HG02970 (cell line): ENCODE results near the gene STAT6.

Source experiments
- ATAC-seq: cut with Tn5 transposase; IDR thresholded peaks from one replicate; pipeline ENCODE4 v1.9.1; 2021; ENCODE audit warnings: mild to moderate bottlenecking, moderate library complexity, moderate number of reproducible peaks; ENCODE audit not compliant: unreplicated experiment, low FRiP score

The STAT6 gene

GRCh38 chr12:57103856-57104255 is 7.3 kb downstream of the STAT6 start:
- no peak for ATAC-seq

GRCh38 chr12:57101892-57102695 is 9.1 kb downstream of the STAT6 start:
- ATAC-seq: no peak

DNA sequence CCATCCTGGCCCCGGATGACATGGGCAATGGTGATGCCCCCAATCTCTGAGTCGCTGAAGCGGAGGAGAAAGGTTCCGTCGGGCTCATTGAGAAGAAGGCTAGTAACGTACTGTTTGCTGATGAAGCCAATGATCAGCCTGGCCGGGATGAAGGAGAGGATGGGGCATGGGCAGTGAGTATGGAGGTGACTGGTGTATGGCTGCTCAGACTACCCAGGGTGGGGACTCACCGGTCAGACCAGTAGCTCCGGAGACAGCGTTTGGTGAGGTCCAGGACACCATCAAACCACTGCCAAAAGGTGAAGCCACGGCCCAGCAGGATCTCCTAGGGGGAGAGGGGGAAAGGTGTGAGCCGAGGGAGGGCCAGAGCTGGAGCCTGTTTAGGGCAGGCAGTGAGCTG is 11.4 kb downstream of the STAT6 start:
- ATAC-seq: no peak

- no peak for ATAC-seq
Observed at GRCh38 chr12:57099047-57099714, 12.0 kb downstream of the STAT6 start.

- no peak for ATAC-seq
Observed at GRCh38 chr12:57098546-57098945, 12.6 kb downstream of the STAT6 start.

DNA sequence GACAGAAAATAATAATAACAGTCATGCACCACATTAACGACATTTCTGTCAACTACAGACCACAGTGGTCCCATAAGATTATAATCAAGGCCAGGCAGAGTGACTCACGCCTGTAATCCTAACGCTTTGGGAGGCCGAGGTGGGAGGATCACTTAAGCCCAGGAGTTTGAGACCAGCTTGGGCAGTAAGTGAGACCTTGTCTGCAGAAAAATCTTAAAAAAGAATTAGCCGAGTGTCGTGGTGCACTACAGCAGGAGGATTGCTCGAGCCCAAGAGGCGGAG is 13.7 kb downstream of the STAT6 start:
- ATAC-seq: no peak

- no peak for ATAC-seq
Observed at GRCh38 chr12:57096748-57097553, 14.2 kb downstream of the STAT6 start.

GRCh38 chr12:57096099-57096572 is 15.0 kb downstream of the STAT6 start:
- no peak for ATAC-seq

DNA sequence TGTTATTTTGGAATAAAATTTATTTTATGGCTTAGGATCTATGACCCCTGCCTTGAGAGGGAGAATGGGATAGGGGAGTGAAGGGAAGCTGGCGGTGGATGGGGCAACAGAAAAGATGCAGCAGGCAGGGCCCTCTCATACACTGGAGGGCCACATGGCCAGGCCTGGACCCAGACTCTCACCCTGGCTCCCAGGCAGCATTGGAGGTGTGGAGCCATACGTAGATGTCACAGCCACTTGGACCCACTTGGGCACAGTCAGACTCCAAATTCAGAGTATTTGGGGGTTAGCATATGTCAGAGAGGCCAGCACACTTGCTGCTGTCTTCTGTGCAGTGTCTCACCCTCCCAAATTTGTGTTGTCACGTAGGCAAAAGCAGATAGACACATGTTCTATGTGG is 15.7 kb downstream of the STAT6 start:
- ATAC-seq: no peak

DNA sequence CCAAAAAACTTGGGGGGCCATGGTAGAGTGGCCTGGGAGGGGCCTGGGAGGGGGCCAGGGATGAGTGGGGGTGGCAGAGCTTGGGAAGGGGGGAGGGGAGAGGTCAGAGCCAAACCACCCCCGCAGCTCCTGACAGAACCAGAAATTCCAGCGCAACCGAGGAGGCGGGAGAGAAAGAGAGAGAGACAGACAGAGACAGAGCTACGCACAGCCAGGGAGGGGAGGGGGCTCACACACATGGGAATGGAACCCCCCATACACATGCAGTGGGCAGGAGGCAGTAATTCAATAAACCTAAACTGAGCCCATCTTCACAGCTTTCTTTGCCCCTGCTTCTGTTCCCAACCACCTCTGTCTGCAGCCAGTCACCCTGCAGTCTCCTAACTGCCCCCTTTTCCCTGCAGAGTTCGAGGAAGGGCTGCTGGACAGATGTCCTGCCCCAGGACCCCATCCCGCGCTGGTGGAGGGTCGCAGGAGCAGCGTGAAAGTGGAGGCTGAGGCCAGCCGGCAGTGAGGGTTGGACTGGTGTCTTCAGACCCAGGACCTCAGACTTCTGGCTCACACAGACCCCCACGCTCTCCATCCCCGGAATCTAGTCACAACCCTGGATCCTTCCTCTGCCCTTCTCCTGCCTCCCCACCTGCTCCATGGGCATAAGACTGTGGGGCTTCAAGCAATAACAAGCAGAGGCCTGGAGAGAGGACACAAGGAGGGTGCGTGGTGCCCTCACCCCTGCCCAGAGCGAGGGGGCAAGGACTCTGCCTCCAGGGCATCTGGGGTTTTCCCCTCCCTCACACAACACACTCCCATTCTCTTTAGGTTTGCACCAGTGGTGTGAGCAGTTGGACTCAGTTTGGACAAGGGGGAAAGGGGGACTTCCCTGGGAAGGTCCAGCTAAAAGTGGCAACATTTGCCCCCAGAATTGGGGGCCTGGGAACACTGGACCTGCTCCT is 16.7 kb downstream of the STAT6 start:
- no peak for ATAC-seq

DNA sequence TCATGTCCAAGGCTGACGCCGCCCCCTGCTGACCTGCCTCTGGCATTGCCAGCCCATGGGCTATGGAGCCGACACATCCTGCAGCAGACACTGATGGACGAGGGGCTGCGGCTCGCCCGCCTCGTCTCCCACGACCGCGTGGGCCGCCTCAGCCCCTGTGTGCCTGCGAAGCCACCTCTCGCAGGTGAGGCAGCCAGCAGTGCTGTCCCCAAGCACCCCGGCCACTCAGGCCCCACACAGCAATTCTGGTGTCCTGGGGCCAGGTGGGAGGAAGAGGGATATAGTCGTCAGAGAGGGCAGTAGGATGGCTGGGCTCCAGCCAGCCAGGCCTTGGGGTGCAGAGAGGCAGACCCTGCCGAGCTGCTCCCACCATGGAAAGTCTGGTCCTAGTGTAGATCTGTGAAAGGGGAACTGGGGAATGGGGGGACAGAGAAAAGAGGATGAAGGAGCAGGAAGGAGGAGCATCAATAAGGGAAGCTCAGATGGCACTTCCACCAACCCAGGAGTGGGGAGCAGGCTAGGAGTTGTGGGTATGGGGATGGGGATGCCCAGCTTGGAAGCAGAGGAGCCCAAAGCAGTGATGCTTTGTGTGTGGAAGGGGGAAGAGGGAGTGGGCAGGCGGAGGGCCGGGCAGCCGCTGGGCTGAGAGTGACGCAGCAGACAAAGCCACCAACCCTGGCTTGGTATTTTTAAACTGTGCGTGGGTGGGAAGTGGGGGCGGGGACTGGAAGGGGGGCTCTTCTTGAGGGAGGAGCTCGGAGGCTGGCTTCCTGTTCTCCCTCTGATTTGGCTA is 17.6 kb downstream of the STAT6 start:
- no peak for ATAC-seq

DNA sequence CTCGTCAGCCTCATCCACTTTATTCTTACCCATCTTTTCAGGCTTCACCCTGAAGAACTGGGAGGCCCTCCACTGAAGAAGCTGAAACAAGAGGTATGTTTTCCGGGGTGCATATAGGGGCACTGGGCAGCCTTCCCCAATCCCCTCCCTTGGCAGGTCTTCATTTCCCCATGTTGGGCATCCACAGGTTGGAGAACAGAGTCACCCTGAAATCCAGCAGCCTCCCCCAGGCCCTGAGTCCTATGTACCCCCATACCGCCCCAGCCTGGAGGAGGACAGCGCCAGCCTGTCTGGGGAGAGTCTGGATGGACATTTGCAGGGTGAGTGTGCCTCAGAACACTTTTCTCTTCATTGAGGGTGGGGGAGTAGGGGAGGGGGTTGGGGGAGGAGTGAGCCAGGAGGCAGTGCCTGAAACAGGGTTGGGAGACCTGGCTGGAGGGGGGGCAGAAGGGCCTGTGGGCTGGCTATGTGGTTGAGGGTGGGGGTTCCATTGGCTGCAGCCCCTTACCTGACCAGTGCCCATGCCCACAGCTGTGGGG is 18.2 kb downstream of the STAT6 start:
- ATAC-seq: no peak

- no peak for ATAC-seq
Observed at GRCh38 chr12:57092529-57092862, 18.7 kb downstream of the STAT6 start.

DNA sequence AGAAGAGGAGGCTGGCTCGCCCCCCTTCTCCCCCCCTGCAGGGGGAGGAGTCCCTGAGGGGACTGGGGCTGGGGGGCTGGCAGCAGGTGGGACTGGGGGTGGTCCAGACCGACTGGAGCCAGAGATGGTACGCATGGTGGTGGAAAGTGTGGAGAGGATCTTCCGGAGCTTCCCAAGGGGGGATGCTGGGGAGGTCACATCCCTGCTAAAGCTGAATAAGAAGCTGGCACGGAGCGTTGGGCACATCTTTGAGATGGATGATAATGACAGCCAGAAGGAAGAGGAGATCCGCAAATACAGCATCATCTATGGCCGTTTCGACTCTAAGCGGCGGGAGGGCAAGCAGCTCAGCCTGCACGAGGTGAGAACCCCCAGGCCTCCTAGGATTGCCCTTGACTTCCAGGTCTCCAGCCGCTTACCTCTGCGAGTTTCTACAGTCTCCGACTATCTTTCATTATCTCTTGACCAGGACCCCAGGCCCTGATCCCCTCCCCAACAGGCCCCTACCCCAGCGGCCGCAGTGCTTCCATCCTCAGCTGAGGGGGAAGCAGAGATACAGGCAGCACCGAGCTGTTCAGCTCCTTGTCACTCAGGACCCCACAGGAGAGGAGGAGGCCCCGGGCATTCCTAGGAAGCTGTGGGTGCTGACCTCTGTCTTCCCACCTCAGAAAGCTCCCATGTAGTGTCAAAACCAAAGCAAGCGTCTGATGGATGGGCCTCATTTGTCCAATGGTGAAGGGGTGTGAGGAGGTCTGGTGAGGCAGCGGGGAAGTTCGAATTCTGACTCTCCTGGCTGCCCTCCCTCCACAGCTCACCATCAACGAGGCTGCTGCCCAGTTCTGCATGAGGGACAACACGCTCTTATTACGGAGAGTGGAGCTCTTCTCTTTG is 19.3 kb downstream of the STAT6 start:
- no peak for ATAC-seq

DNA sequence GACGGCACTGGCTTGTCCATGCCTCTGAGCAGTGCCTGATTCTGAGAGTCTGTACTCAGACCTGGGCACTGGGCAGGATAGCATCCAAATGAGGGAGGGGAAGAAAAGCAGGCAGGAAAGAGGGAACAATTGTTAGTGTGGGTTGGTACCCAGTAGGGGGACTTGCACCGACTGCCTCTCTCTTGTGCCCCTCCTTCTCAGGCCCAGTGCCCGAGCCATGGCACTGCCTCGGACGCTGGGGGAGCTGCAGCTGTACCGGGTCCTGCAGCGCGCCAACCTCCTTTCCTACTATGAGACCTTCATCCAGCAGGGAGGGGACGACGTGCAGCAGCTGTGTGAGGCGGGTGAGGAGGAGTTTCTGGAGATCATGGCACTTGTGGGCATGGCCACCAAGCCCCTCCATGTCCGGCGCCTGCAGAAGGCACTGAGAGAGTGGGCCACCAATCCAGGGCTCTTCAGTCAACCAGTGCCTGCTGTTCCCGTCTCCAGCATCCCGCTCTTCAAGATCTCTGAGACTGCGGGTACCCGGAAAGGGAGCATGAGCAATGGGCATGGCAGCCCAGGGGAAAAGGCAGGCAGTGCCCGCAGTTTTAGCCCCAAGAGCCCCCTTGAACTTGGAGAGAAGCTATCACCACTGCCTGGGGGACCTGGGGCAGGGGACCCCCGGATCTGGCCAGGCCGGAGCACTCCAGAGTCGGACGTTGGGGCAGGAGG is 20.1 kb downstream of the STAT6 start:
- no peak for ATAC-seq

GRCh38 chr12:57090490-57090889 is 20.7 kb downstream of the STAT6 start:
- ATAC-seq: no peak
